PC-9 (cell line): Measurements from ENCODE around the gene LHFPL2.

Source experiments
- EZH2 ChIP-seq: fragments of 200-600 bp; sonication (generic); IDR thresholded peaks from 2 replicates; pipeline ENCODE4 v1.8.0; 2017; ENCODE audit warnings: antibody characterized with exemption, low read depth
- TF ChIP-seq, protein P1 (sequence below): fragments of 200-600 bp; sonication (generic); conservative IDR thresholded peaks from 2 replicates; pipeline ENCODE4 v1.6.1; 2017; ENCODE audit warnings: mixed run types, antibody characterized with exemption, mild to moderate bottlenecking, moderate library complexity

DNA sequence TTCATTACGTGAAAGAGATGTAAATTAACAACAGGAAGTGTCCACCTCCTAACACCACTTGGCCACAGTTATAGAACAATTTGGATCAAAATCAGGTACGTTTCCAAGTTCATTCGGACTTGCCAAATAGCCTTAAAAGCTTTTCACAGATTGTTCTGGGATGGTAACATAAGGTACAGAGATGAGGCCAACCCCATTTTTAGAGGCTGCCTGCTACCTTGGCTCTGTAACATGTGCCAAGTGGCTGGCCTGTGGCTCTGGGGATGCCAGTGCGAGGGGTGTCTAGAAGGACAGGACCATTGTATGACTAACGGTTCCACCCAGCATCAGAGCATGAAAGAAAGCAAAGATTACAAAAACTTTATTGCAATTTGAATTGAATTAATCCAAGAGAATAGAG lies 91.0 kb downstream of the LHFPL2 start:
- TF ChIP-seq, protein P1, sequence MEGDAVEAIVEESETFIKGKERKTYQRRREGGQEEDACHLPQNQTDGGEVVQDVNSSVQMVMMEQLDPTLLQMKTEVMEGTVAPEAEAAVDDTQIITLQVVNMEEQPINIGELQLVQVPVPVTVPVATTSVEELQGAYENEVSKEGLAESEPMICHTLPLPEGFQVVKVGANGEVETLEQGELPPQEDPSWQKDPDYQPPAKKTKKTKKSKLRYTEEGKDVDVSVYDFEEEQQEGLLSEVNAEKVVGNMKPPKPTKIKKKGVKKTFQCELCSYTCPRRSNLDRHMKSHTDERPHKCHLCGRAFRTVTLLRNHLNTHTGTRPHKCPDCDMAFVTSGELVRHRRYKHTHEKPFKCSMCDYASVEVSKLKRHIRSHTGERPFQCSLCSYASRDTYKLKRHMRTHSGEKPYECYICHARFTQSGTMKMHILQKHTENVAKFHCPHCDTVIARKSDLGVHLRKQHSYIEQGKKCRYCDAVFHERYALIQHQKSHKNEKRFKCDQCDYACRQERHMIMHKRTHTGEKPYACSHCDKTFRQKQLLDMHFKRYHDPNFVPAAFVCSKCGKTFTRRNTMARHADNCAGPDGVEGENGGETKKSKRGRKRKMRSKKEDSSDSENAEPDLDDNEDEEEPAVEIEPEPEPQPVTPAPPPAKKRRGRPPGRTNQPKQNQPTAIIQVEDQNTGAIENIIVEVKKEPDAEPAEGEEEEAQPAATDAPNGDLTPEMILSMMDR, result no peak
- TF ChIP-seq EZH2, result no peak
